ENCODE results near the gene RPA3. TPM values are rescaled to one million over a fixed set of nuclear protein-coding genes. Genes with fewer than 3 reads are reported as not detected.

The RPA3 gene
- total RNA-seq, 1 donor from 2014 or later, result 128 TPM

DNA sequence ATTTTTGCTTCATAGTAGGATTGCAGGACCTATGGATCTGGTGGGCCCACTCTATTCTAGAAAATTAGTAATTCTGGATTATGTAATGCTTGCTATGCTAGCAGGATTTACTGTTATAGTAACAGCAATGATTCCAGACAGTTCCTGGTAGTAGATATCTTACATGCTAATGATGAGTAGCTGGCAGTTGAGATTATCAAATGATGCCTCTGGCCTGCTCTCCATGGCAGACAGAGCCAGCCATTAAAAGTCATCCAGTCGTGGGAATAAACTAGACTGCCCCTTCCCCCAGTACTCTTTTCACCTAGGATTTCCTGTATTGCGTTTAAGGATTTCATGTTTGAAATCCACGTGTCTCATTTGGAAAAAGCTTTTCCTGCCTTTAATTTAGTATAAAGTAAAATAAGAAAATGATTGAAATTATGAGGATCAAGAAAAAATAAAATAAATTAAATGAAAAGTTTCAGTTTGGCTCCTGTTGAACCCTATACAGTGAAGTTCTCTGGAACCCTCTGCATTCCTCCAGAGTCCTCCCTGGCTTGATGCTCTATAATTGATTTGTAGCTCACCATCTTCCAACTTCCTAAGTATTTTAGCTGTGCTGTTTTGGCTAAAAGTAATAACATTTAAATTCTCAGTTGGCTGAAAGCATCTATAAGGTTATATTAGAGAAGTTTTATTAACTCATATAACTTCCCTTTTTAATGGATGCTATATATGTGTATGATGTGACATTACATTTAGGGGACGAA lies 63.3 kb downstream of the RPA3 start:
- Histone ChIP-seq H3K9me3 (ENCODE audit: low read depth) (no peaks in the 10 kb centered on the region), H3K27ac (no peak overlapping the region), H3K4me3 (no peak overlapping the region), H3F3A (ENCODE audit: low read depth) (no peaks in the 10 kb centered on the region), H3K79me2 (ENCODE audit: low read depth) (peaks cover 50% of the 10 kb centered on the region), H3K4me2 (no peak overlapping the region), H3K9ac (no peak overlapping the region), H4K20me1 (ENCODE audit: low read depth) (no peaks in the 10 kb centered on the region), H3K36me3 (no peaks in the 10 kb centered on the region), H3K4me1 (peaks cover 11% of the 10 kb centered on the region), H3K27me3 (no peaks in the 10 kb centered on the region), H2AFZ (replicated peaks) (no peak overlapping the region)
- peaks cover 9% of the 10 kb centered on the region for H3K36me3 Mint-ChIP-seq
- H3K27me3 Mint-ChIP-seq (ENCODE audit: insufficient read depth, low read depth), result peaks cover 7% of the 10 kb centered on the region
- TF ChIP-seq, protein P1, sequence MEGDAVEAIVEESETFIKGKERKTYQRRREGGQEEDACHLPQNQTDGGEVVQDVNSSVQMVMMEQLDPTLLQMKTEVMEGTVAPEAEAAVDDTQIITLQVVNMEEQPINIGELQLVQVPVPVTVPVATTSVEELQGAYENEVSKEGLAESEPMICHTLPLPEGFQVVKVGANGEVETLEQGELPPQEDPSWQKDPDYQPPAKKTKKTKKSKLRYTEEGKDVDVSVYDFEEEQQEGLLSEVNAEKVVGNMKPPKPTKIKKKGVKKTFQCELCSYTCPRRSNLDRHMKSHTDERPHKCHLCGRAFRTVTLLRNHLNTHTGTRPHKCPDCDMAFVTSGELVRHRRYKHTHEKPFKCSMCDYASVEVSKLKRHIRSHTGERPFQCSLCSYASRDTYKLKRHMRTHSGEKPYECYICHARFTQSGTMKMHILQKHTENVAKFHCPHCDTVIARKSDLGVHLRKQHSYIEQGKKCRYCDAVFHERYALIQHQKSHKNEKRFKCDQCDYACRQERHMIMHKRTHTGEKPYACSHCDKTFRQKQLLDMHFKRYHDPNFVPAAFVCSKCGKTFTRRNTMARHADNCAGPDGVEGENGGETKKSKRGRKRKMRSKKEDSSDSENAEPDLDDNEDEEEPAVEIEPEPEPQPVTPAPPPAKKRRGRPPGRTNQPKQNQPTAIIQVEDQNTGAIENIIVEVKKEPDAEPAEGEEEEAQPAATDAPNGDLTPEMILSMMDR (IDR thresholded peaks at IDR 0.05), result no peak
- TF ChIP-seq EZH2 (IDR thresholded peaks at IDR 0.05) (no peak), EZH2phosphoT487 (IDR thresholded peaks at IDR 0.05) (no peak)
- DNase-seq (ENCODE audit: low spot score), result no peak
- no peak overlapping the region for H3K27ac Mint-ChIP-seq
- H3K4me1 Mint-ChIP-seq, result peaks cover 2% of the 10 kb centered on the region
- peaks cover 29% of the 10 kb centered on the region for H3K9me3 Mint-ChIP-seq
- no peak overlapping the region for H3K4me3 Mint-ChIP-seq

DNA sequence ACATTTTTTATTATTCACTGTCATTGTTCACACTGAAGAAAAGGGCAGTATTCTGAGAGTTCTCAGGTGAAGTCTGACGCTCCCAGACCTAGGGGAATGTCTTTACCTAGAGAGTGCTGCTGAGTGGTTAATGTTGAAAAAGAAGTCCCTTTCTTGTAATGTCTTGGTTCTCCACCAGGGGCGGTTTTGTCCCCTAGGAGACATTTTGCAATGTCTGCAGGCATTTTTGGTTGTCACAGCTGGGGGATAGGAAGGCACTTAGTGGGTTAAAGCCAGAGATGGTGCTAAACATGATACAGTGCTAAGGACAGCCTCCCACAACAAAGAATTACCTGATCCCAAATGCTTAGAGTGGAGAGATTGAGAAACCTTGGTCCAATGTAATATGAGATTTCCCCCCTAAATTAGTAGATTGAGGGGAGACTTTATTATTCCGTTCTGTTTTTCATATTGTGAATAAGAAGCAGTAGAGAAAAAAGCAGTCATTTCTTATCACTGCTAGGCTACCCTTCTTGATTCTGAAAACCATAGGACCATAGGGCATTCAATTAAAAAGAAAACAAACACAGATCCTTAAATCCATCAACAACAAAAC lies 64.7 kb downstream of the RPA3 start:
- Mint-ChIP-seq H3K4me1 (peaks cover 2% of the 10 kb centered on the region), H3K27ac (no peak overlapping the region), H3K4me3 (no peak overlapping the region), H3K27me3 (ENCODE audit: insufficient read depth, low read depth) (peaks cover 7% of the 10 kb centered on the region), H3K9me3 (peaks cover 20% of the 10 kb centered on the region), H3K36me3 (peaks cover 6% of the 10 kb centered on the region)
- Histone ChIP-seq H3K9ac (no peak overlapping the region), H3K79me2 (ENCODE audit: low read depth) (peaks cover 53% of the 10 kb centered on the region), H4K20me1 (ENCODE audit: low read depth) (no peaks in the 10 kb centered on the region), H3F3A (ENCODE audit: low read depth) (no peaks in the 10 kb centered on the region), H2AFZ (replicated peaks) (no peak overlapping the region), H3K4me3 (no peak overlapping the region), H3K9me3 (ENCODE audit: low read depth) (no peaks in the 10 kb centered on the region), H3K27me3 (no peaks in the 10 kb centered on the region), H3K4me1 (peaks cover 11% of the 10 kb centered on the region), H3K27ac (no peak overlapping the region), H3K4me2 (no peak overlapping the region), H3K36me3 (no peaks in the 10 kb centered on the region)
- TF ChIP-seq, protein P1 (IDR thresholded peaks at IDR 0.05), result peak; percentile 79
- TF ChIP-seq EZH2phosphoT487 (IDR thresholded peaks at IDR 0.05), result no peak
- DNase-seq (ENCODE audit: low spot score), result peak; percentile 72

DNA sequence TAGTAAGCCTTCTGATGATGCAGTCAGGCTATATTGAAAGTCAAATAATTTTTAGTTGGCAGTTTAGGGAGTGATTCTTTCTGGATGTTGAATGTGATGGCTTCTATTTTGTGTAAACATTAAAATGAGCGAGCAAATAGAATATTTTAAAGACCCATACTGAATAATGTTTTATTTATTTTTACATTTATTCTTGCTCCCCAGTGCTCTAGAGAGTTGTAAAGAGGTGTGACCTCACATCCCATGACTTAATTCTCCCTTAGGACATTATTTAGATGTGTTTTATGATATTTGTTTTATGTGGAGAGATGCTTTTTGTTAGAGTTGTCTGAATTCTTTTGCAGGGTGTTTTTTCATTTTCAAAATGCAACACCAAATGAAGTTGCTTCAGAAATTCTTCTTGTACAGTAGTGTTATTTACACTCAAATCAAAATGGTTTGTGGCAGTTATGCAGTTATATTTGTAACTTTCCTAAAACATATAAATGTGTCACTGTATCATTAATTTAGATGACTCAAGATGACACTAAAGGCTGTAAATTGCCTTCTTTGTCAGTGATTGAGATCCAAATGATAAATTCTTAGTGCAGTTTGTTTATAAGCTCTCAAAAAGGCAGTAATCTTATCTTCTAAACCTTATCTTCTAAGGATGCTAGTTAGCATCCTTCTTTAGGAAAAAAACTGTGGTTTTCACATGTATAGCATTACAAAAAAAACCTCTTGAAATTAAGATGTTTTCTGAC lies 65.4 kb downstream of the RPA3 start:
- Histone ChIP-seq H3K79me2 (ENCODE audit: low read depth) (peaks cover 60% of the 10 kb centered on the region), H3K4me2 (no peak overlapping the region), H3K9ac (no peak overlapping the region), H3K36me3 (no peaks in the 10 kb centered on the region), H2AFZ (replicated peaks) (no peak overlapping the region), H3K27ac (no peak overlapping the region), H4K20me1 (ENCODE audit: low read depth) (no peaks in the 10 kb centered on the region), H3K27me3 (no peaks in the 10 kb centered on the region), H3K9me3 (ENCODE audit: low read depth) (no peaks in the 10 kb centered on the region), H3K4me1 (peaks cover 11% of the 10 kb centered on the region), H3F3A (ENCODE audit: low read depth) (no peaks in the 10 kb centered on the region), H3K4me3 (no peak overlapping the region)
- no peak for TF ChIP-seq EZH2phosphoT487 (IDR thresholded peaks at IDR 0.05)
- TF ChIP-seq, protein P1 (IDR thresholded peaks at IDR 0.05), result no peak
- no peak for TF ChIP-seq EZH2 (IDR thresholded peaks at IDR 0.05)
- H3K27me3 Mint-ChIP-seq (ENCODE audit: insufficient read depth, low read depth), result peaks cover 3% of the 10 kb centered on the region
- H3K4me1 Mint-ChIP-seq, result peaks cover 2% of the 10 kb centered on the region
- peaks cover 6% of the 10 kb centered on the region for H3K36me3 Mint-ChIP-seq
- no peak overlapping the region for H3K27ac Mint-ChIP-seq
- DNase-seq (ENCODE audit: low spot score), result no peak
- H3K9me3 Mint-ChIP-seq, result peaks cover 13% of the 10 kb centered on the region
- H3K4me3 Mint-ChIP-seq, result no peak overlapping the region

All from neural progenitor cell (in vitro differentiated cells).